Measurements from ENCODE around the gene MGME1.

Gene MGME1

GRCh38 chr20:17990278-17990972 lies 21.6 kb downstream of the MGME1 start:
- DNase-seq (ENCODE audit: low spot score): no peak
- TF ChIP-seq CTCF (IDR thresholded peaks at IDR 0.05; ENCODE audit: borderline replicate concordance, control extremely low read depth, extremely low read depth, insufficient read depth, missing control alignments): no peak
- in situ Hi-C loops (cut with MboI; ENCODE audit: low sequenced_read_pairs, unreplicated experiment): no loop called here

- in situ Hi-C loops (cut with MboI; ENCODE audit: low sequenced_read_pairs, unreplicated experiment): no loop called here
- DNase-seq (ENCODE audit: low spot score): peak; percentile 56
- no peak for TF ChIP-seq CTCF (IDR thresholded peaks at IDR 0.05; ENCODE audit: borderline replicate concordance, control extremely low read depth, extremely low read depth, insufficient read depth, missing control alignments)
Observed at GRCh38 chr20:17992224-17992637, 23.4 kb downstream of the MGME1 start.

- no peak for TF ChIP-seq CTCF (IDR thresholded peaks at IDR 0.05; ENCODE audit: borderline replicate concordance, control extremely low read depth, extremely low read depth, insufficient read depth, missing control alignments)
- in situ Hi-C loops (cut with MboI; ENCODE audit: low sequenced_read_pairs, unreplicated experiment): no loop called here
- DNase-seq (ENCODE audit: low spot score): no peak
Observed at GRCh38 chr20:17992847-17993513, 24.2 kb downstream of the MGME1 start.

GRCh38 chr20:17993546-17993945 lies 24.7 kb downstream of the MGME1 start:
- DNase-seq (ENCODE audit: low spot score): no peak
- in situ Hi-C loops (cut with MboI; ENCODE audit: low sequenced_read_pairs, unreplicated experiment): no loop called here
- TF ChIP-seq CTCF (IDR thresholded peaks at IDR 0.05; ENCODE audit: borderline replicate concordance, control extremely low read depth, extremely low read depth, insufficient read depth, missing control alignments): no peak

- TF ChIP-seq CTCF (IDR thresholded peaks at IDR 0.05; ENCODE audit: borderline replicate concordance, control extremely low read depth, extremely low read depth, insufficient read depth, missing control alignments): peak; percentile 86
- in situ Hi-C loops (cut with MboI; ENCODE audit: low sequenced_read_pairs, unreplicated experiment): no loop called here
- peak; percentile 67 for DNase-seq (ENCODE audit: low spot score)
Observed at GRCh38 chr20:17995967-17996819, 27.4 kb downstream of the MGME1 start.

- no peak for DNase-seq (ENCODE audit: low spot score)
- TF ChIP-seq CTCF (IDR thresholded peaks at IDR 0.05; ENCODE audit: borderline replicate concordance, control extremely low read depth, extremely low read depth, insufficient read depth, missing control alignments): no peak
Observed at GRCh38 chr20:17998446-17998845, 29.6 kb downstream of the MGME1 start.

More at GRCh38 chr20:17998446-17998845, 29.6 kb downstream of the MGME1 start:
- in situ Hi-C loops (cut with MboI; ENCODE audit: low sequenced_read_pairs, unreplicated experiment): no loop called here
